Measurements from ENCODE around the gene HDC. TPM values are rescaled to one million over a fixed set of nuclear protein-coding genes. Genes with fewer than 3 reads are reported as not detected.

The HDC gene
- total and polyA plus RNA-seq, 7 experiments from 2014 or later, result 0.19 to 81.2 (median 35.1) TPM; not detected in 4

GRCh38 chr15:50234764-50235163, 30.8 kb downstream of the HDC start:
- Histone ChIP-seq H3K27me3 (ENCODE audit: control insufficient read depth in 2 of 2, insufficient read depth in 2 of 2, low read length in 2 of 2) (no peaks in the 10 kb centered on the region), H3K27ac (ENCODE audit: low read depth, low read length) (no peak overlapping the region), H3K4me3 (ENCODE audit: low read length) (no peak overlapping the region), H3K9me3 (ENCODE audit: control insufficient read depth in 2 of 3, low read length in 3 of 3) (no peaks in the 10 kb centered on the region), H3K4me1 (ENCODE audit: control insufficient read depth in 2 of 2, insufficient read depth in 2 of 2, low read length in 2 of 2) (no peaks in the 10 kb centered on the region), H3K36me3 (ENCODE audit: control insufficient read depth in 2 of 3, insufficient read depth in 3 of 3, low read length in 3 of 3) (no peaks in the 10 kb centered on the region)
- Mint-ChIP-seq H3K36me3 (peaks cover 0 to 16% (median 0%) of the 10 kb centered on the region in 5 donors), H3K9me3 (no peaks in the 10 kb centered on the region), H3K27me3 (no peaks in the 10 kb centered on the region), H3K27ac (peak overlapping the region in 1 of 9 donors; percentile 42), H3K4me1 (peaks cover 0 to 8% (median 0%) of the 10 kb centered on the region in 7 donors), H3K4me3 (no peak overlapping the region)
- intact Hi-C loops (cut with micrococcal nuclease), result no loop called here
- DNase-seq (no peak), ATAC-seq (no peak)
- CTCF ChIA-PET, result no interaction called here
- POLR2A ChIA-PET, result interaction anchor here (0.6 kb wide), 1 partner anchor 21 kb away, joined by 3 read pairs; no protein-coding TSS in a partner anchor

- ATAC-seq (no peak), DNase-seq (no peak)
- Mint-ChIP-seq H3K27me3 (no peaks in the 10 kb centered on the region), H3K27ac (no peak overlapping the region), H3K4me1 (peaks cover 0 to 8% (median 0%) of the 10 kb centered on the region in 7 donors), H3K36me3 (peaks cover 0 to 27% (median 0%) of the 10 kb centered on the region in 5 donors), H3K9me3 (no peaks in the 10 kb centered on the region), H3K4me3 (no peak overlapping the region)
- ChIA-PET POLR2A (no interaction called here), CTCF (interaction anchor here (0.7 kb wide), 1 partner anchor 190 kb away, joined by 4 read pairs; no protein-coding TSS in a partner anchor)
- intact Hi-C loops (cut with micrococcal nuclease), result no loop called here
- no peaks in the 10 kb centered on the region for H3K9me3 ChIP-seq (ENCODE audit: control insufficient read depth in 2 of 3, low read length in 3 of 3)
- H3K27ac ChIP-seq (ENCODE audit: low read depth, low read length), result no peak overlapping the region
- no peaks in the 10 kb centered on the region for H3K4me1 ChIP-seq (ENCODE audit: control insufficient read depth in 2 of 2, insufficient read depth in 2 of 2, low read length in 2 of 2)
- H3K4me3 ChIP-seq (ENCODE audit: low read length), result no peak overlapping the region
- H3K27me3 ChIP-seq (ENCODE audit: control insufficient read depth in 2 of 2, insufficient read depth in 2 of 2, low read length in 2 of 2), result no peaks in the 10 kb centered on the region
- H3K36me3 ChIP-seq (ENCODE audit: control insufficient read depth in 2 of 3, insufficient read depth in 3 of 3, low read length in 3 of 3), result no peaks in the 10 kb centered on the region
Observed at GRCh38 chr15:50233192-50233736, 32.3 kb downstream of the HDC start.

- no peaks in the 10 kb centered on the region for H3K27me3 ChIP-seq (ENCODE audit: control insufficient read depth in 2 of 2, insufficient read depth in 2 of 2, low read length in 2 of 2)
- no peaks in the 10 kb centered on the region for H3K9me3 Mint-ChIP-seq
- no peaks in the 10 kb centered on the region for H3K27me3 Mint-ChIP-seq
- CTCF ChIA-PET, result no interaction called here
- H3K4me1 ChIP-seq (ENCODE audit: control insufficient read depth in 2 of 2, insufficient read depth in 2 of 2, low read length in 2 of 2), result no peaks in the 10 kb centered on the region
- intact Hi-C loops (cut with micrococcal nuclease), result no loop called here
- no peak overlapping the region for H3K27ac Mint-ChIP-seq
- H3K36me3 Mint-ChIP-seq, result peaks cover 0 to 28% (median 0%) of the 10 kb centered on the region in 5 donors
- POLR2A ChIA-PET, result no interaction called here
- no peaks in the 10 kb centered on the region for H3K9me3 ChIP-seq (ENCODE audit: control insufficient read depth in 2 of 3, low read length in 3 of 3)
- DNase-seq (no peak), ATAC-seq (no peak)
- H3K27ac ChIP-seq (ENCODE audit: low read depth, low read length), result no peak overlapping the region
- peaks cover 0 to 8% (median 0%) of the 10 kb centered on the region in 7 donors for H3K4me1 Mint-ChIP-seq
- no peak overlapping the region for H3K4me3 ChIP-seq (ENCODE audit: low read length)
- H3K36me3 ChIP-seq (ENCODE audit: control insufficient read depth in 2 of 3, insufficient read depth in 3 of 3, low read length in 3 of 3), result no peaks in the 10 kb centered on the region
- no peak overlapping the region for H3K4me3 Mint-ChIP-seq
Observed at GRCh38 chr15:50232791-50233190, 32.7 kb downstream of the HDC start.

GRCh38 chr15:50231761-50232160, 33.8 kb downstream of the HDC start:
- ATAC-seq (no peak), DNase-seq (no peak)
- Mint-ChIP-seq H3K27ac (no peak overlapping the region), H3K27me3 (no peaks in the 10 kb centered on the region), H3K36me3 (peaks cover 0 to 38% (median 0%) of the 10 kb centered on the region in 5 donors), H3K4me3 (no peak overlapping the region), H3K4me1 (peaks cover 0 to 8% (median 0%) of the 10 kb centered on the region in 7 donors), H3K9me3 (no peaks in the 10 kb centered on the region)
- intact Hi-C loops (cut with micrococcal nuclease), result no loop called here
- Histone ChIP-seq H3K4me3 (ENCODE audit: low read length) (no peak overlapping the region), H3K9me3 (ENCODE audit: control insufficient read depth in 2 of 3, low read length in 3 of 3) (no peaks in the 10 kb centered on the region), H3K36me3 (ENCODE audit: control insufficient read depth in 2 of 3, insufficient read depth in 3 of 3, low read length in 3 of 3) (no peaks in the 10 kb centered on the region), H3K4me1 (ENCODE audit: control insufficient read depth in 2 of 2, insufficient read depth in 2 of 2, low read length in 2 of 2) (no peaks in the 10 kb centered on the region), H3K27ac (ENCODE audit: low read depth, low read length) (no peak overlapping the region), H3K27me3 (ENCODE audit: control insufficient read depth in 2 of 2, insufficient read depth in 2 of 2, low read length in 2 of 2) (no peaks in the 10 kb centered on the region)
- POLR2A ChIA-PET, result no interaction called here
- CTCF ChIA-PET, result no interaction called here

DNA sequence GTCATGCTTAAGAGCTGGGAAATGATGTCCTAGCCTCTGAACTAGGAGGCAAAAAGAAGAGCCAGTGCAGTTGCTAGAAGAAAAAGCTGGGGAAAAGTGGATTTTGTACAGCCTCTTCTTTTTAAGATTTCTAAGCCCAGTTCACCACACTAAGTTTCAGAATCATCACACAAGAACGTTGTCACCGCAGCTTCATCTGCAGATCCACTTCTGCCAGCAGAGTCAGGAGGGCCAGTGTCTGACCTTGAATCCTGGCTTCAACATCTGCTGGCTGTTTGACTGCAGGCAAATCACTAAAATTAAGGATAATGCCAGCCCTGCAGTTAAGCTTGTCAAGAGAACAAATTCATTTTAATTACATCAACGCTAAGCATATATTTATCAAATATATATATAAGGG, 36.2 kb downstream of the HDC start:
- H3K27me3 ChIP-seq (ENCODE audit: control insufficient read depth in 2 of 2, insufficient read depth in 2 of 2, low read length in 2 of 2), result no peaks in the 10 kb centered on the region
- ChIA-PET CTCF (no interaction called here), POLR2A (no interaction called here)
- intact Hi-C loops (cut with micrococcal nuclease), result no loop called here
- no peak overlapping the region for H3K4me3 ChIP-seq (ENCODE audit: low read length)
- no peaks in the 10 kb centered on the region for H3K27me3 Mint-ChIP-seq
- no peak overlapping the region for H3K27ac ChIP-seq (ENCODE audit: low read depth, low read length)
- no peak for ATAC-seq
- H3K9me3 ChIP-seq (ENCODE audit: control insufficient read depth in 2 of 3, low read length in 3 of 3), result no peaks in the 10 kb centered on the region
- H3K4me3 Mint-ChIP-seq, result no peak overlapping the region
- no peaks in the 10 kb centered on the region for H3K9me3 Mint-ChIP-seq
- DNase-seq, result no peak
- no peaks in the 10 kb centered on the region for H3K36me3 ChIP-seq (ENCODE audit: control insufficient read depth in 2 of 3, insufficient read depth in 3 of 3, low read length in 3 of 3)
- peaks cover 0 to 8% (median 0%) of the 10 kb centered on the region in 7 donors for H3K4me1 Mint-ChIP-seq
- H3K27ac Mint-ChIP-seq, result no peak overlapping the region
- no peaks in the 10 kb centered on the region for H3K4me1 ChIP-seq (ENCODE audit: control insufficient read depth in 2 of 2, insufficient read depth in 2 of 2, low read length in 2 of 2)
- H3K36me3 Mint-ChIP-seq, result peaks cover 0 to 34% (median 0%) of the 10 kb centered on the region in 5 donors

- POLR2A ChIA-PET, result no interaction called here
Observed at GRCh38 chr15:50228866-50229265, 36.7 kb downstream of the HDC start.

GRCh38 chr15:50227076-50227475, 38.5 kb downstream of the HDC start:
- no peak overlapping the region for H3K27ac ChIP-seq (ENCODE audit: low read depth, low read length)
- intact Hi-C loops (cut with micrococcal nuclease), result no loop called here
- ChIA-PET CTCF (no interaction called here), POLR2A (no interaction called here)
- H3K9me3 ChIP-seq (ENCODE audit: control insufficient read depth in 2 of 3, low read length in 3 of 3), result no peaks in the 10 kb centered on the region
- Mint-ChIP-seq H3K36me3 (peaks cover 0 to 42% (median 0%) of the 10 kb centered on the region in 5 donors), H3K4me3 (no peak overlapping the region), H3K27me3 (no peaks in the 10 kb centered on the region), H3K27ac (no peak overlapping the region), H3K9me3 (no peaks in the 10 kb centered on the region), H3K4me1 (no peaks in the 10 kb centered on the region)
- no peak overlapping the region for H3K4me3 ChIP-seq (ENCODE audit: low read length)
- H3K36me3 ChIP-seq (ENCODE audit: control insufficient read depth in 2 of 3, insufficient read depth in 3 of 3, low read length in 3 of 3), result no peaks in the 10 kb centered on the region
- no peak for ATAC-seq
- DNase-seq, result no peak
- H3K27me3 ChIP-seq (ENCODE audit: control insufficient read depth in 2 of 2, insufficient read depth in 2 of 2, low read length in 2 of 2), result no peaks in the 10 kb centered on the region
- H3K4me1 ChIP-seq (ENCODE audit: control insufficient read depth in 2 of 2, insufficient read depth in 2 of 2, low read length in 2 of 2), result no peaks in the 10 kb centered on the region

More at GRCh38 chr15:50228866-50229265, 36.7 kb downstream of the HDC start:
- H3K4me3 Mint-ChIP-seq, result no peak overlapping the region
- intact Hi-C loops (cut with micrococcal nuclease), result no loop called here
- H3K9me3 Mint-ChIP-seq, result no peaks in the 10 kb centered on the region
- Histone ChIP-seq H3K9me3 (ENCODE audit: control insufficient read depth in 2 of 3, low read length in 3 of 3) (no peaks in the 10 kb centered on the region), H3K4me1 (ENCODE audit: control insufficient read depth in 2 of 2, insufficient read depth in 2 of 2, low read length in 2 of 2) (no peaks in the 10 kb centered on the region), H3K36me3 (ENCODE audit: control insufficient read depth in 2 of 3, insufficient read depth in 3 of 3, low read length in 3 of 3) (no peaks in the 10 kb centered on the region), H3K4me3 (ENCODE audit: low read length) (no peak overlapping the region), H3K27me3 (ENCODE audit: control insufficient read depth in 2 of 2, insufficient read depth in 2 of 2, low read length in 2 of 2) (no peaks in the 10 kb centered on the region), H3K27ac (ENCODE audit: low read depth, low read length) (no peak overlapping the region)
- peaks cover 0 to 8% (median 0%) of the 10 kb centered on the region in 7 donors for H3K4me1 Mint-ChIP-seq
- ATAC-seq (no peak), DNase-seq (no peak)
- H3K27me3 Mint-ChIP-seq, result no peaks in the 10 kb centered on the region
- CTCF ChIA-PET, result no interaction called here
- peaks cover 0 to 33% (median 0%) of the 10 kb centered on the region in 5 donors for H3K36me3 Mint-ChIP-seq
- H3K27ac Mint-ChIP-seq, result no peak overlapping the region

Data from naive thymus-derived CD4-positive, alpha-beta T cell (primary cell).